Measurements from ENCODE around the gene CRISPLD2.

- TF ChIP-seq CTCF (IDR thresholded peaks at IDR 0.05; ENCODE audit: low read depth, low read length) (no peak), EZH2phosphoT487 (IDR thresholded peaks at IDR 0.05; ENCODE audit: low read depth) (no peak)
Observed at GRCh38 chr16:84955427-84955826, 135.6 kb downstream of the CRISPLD2 start.

All from OCI-LY3 (cell line).